ENCODE results near the gene TROAP.

The TROAP gene

DNA sequence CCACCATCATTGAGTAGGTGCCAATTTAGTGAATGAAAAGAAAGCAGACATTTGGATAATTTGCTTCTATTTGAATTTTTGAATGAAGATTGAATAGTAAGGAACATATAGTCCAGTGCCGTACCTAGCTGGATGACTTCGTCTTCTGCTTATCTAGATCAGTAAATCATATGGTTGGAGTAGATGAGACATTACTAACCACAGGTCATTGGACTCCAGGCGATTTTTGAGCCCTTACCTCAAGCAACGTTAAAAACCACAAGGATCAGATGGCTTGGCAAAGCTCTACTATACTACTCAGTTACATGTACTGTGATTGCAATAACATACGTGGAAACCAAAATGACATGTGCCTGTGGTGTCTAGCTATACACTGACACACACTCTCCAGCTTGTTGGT is 42.5 kb downstream of the TROAP start:
- H3K4me3 ChIP-seq (ENCODE audit: low read depth, low read length), result peak overlapping the region; percentile 72
- DNase-seq (ENCODE audit: low read depth), result peak; percentile 47
- TF ChIP-seq MAX (IDR thresholded peaks at IDR 0.05; ENCODE audit: low read depth, low read length) (0 out of 2 replicates have a peak, but pooled peaks have one; percentile 34), POLR2A (IDR thresholded peaks at IDR 0.05; ENCODE audit: extremely low read depth, insufficient read length) (no peak), MYC (IDR thresholded peaks at IDR 0.05; ENCODE audit: low read depth, low read length) (no peak)

GRCh38 chr12:49366096-49366651 is 43.1 kb downstream of the TROAP start:
- DNase-seq (ENCODE audit: low read depth), result no peak
- TF ChIP-seq MYC (IDR thresholded peaks at IDR 0.05; ENCODE audit: low read depth, low read length) (no peak), POLR2A (IDR thresholded peaks at IDR 0.05; ENCODE audit: extremely low read depth, insufficient read length) (no peak)
- peak overlapping the region; percentile 72 for H3K4me3 ChIP-seq (ENCODE audit: low read depth, low read length)

DNA sequence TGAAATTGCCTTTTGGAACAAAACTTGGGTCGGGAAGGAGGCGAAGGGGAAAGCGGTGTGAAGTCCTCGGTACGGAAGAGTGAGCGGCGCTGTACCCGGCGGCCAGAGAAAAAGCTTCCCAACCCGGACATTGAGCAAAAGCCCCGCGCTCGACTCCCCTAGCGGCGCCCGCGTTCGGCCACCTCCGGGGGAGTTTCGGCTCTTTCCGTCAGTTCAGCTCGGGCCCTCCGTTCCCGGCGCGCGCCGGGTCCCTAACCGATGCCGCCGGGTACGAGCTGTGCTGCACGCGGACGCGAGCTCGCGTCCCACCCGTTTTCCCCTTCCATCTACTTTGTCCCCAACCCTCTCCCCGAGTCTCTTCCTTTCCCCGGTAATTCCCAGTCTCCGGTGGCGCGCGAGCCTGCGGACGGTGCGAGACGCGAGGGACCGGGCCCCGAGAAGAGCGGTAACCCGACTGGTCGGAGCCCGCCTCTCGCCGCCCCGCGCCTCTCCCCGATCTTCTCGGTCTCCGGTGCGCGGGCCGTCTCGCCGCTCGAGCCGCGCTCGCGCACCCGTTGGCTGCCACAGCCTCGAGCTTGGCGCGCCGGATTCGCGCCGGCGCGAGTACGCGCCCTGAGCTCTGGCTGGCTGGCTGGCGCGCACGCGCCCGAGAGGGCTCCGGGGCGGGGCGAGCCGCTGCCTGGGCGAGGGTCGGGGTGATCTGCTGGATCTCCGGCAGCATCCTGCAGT is 43.8 kb downstream of the TROAP start:
- TF ChIP-seq POLR2A (IDR thresholded peaks at IDR 0.05; ENCODE audit: extremely low read depth, insufficient read length), result peak; percentile 85
- no peak; the same call in none of the 2 replicates for TF ChIP-seq MYC (IDR thresholded peaks at IDR 0.05; ENCODE audit: low read depth, low read length)
- TF ChIP-seq, protein P1, sequence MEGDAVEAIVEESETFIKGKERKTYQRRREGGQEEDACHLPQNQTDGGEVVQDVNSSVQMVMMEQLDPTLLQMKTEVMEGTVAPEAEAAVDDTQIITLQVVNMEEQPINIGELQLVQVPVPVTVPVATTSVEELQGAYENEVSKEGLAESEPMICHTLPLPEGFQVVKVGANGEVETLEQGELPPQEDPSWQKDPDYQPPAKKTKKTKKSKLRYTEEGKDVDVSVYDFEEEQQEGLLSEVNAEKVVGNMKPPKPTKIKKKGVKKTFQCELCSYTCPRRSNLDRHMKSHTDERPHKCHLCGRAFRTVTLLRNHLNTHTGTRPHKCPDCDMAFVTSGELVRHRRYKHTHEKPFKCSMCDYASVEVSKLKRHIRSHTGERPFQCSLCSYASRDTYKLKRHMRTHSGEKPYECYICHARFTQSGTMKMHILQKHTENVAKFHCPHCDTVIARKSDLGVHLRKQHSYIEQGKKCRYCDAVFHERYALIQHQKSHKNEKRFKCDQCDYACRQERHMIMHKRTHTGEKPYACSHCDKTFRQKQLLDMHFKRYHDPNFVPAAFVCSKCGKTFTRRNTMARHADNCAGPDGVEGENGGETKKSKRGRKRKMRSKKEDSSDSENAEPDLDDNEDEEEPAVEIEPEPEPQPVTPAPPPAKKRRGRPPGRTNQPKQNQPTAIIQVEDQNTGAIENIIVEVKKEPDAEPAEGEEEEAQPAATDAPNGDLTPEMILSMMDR (IDR thresholded peaks at IDR 0.05; ENCODE audit: low read depth, low read length), result peak; percentile 17
- no peak; the same call in 1 of the 2 replicates for TF ChIP-seq MAX (IDR thresholded peaks at IDR 0.05; ENCODE audit: low read depth, low read length)
- peak; percentile 98 for DNase-seq (ENCODE audit: low read depth)
- peak overlapping the region; percentile 72 for H3K4me3 ChIP-seq (ENCODE audit: low read depth, low read length)

GRCh38 chr12:49367381-49368239 is 44.6 kb downstream of the TROAP start, which contains the start of gene SPATS2:
SPATS2 (plus strand) TSS chr12:49367462; CDS start chr12:49461013, 93,551 bp downstream.
- TF ChIP-seq, protein P1 (IDR thresholded peaks at IDR 0.05; ENCODE audit: low read depth, low read length), result no peak
- peak; percentile 1 for TF ChIP-seq POLR2A (IDR thresholded peaks at IDR 0.05; ENCODE audit: extremely low read depth, insufficient read length)
- DNase-seq (ENCODE audit: low read depth), result no peak
- H3K4me3 ChIP-seq (ENCODE audit: low read depth, low read length), result peak within 1 kb of the TSS; percentile 81

- DNase-seq (ENCODE audit: low read depth), result no peak
- TF ChIP-seq POLR2A (IDR thresholded peaks at IDR 0.05; ENCODE audit: extremely low read depth, insufficient read length) (no peak), MYC (IDR thresholded peaks at IDR 0.05; ENCODE audit: low read depth, low read length) (no peak), MAX (IDR thresholded peaks at IDR 0.05; ENCODE audit: low read depth, low read length) (no peak)
- TF ChIP-seq, protein P1 (IDR thresholded peaks at IDR 0.05; ENCODE audit: low read depth, low read length), result no peak
- H3K4me3 ChIP-seq (ENCODE audit: low read depth, low read length), result peak overlapping the region; percentile 81
Measured at GRCh38 chr12:49368240-49368600, 45.2 kb downstream of the TROAP start.

- no peak overlapping the region for H3K4me3 ChIP-seq (ENCODE audit: low read depth, low read length)
- DNase-seq (ENCODE audit: low read depth), result peak; percentile 62
- TF ChIP-seq, protein P1 (IDR thresholded peaks at IDR 0.05; ENCODE audit: low read depth, low read length), result peak; percentile 24
- TF ChIP-seq POLR2A (IDR thresholded peaks at IDR 0.05; ENCODE audit: extremely low read depth, insufficient read length), result no peak
Measured at GRCh38 chr12:49369411-49370145, 46.5 kb downstream of the TROAP start.

All from NB4 (cell line).